Activated CD8-positive, alpha-beta memory T cell treated with anti-CD3 and anti-CD28 coated beads for 36 hours (primary cell): ENCODE measurements around the gene PAQR4. TPM values are rescaled to one million over a fixed set of nuclear protein-coding genes. Genes with fewer than 3 reads are reported as not detected.

Experiments
- CTCF ChIA-PET: fragments of 350-600 bp; sonication (Branson Sonifier 250); formaldehyde crosslinking; loops from one replicate; lab custom pipeline; 2021; ENCODE audit warnings: antibody characterized with exemption; lab: Charles Lee
- POLR2A ChIA-PET: fragments of 350-600 bp; sonication (Branson Sonifier 250); formaldehyde crosslinking; loops from one replicate; lab custom pipeline; 2021; ENCODE audit warnings: antibody characterized with exemption; lab: Charles Lee
- total RNA-seq, 2 experiments: library from RNA; stranded (reverse); gene quantifications; one replicate each; pipeline ENCODE4 v1.2.3, GENCODE V29; 2021

Gene PAQR4
- total RNA-seq, 2 experiments from 2014 or later, result 41.1 to 43.0 TPM

DNA sequence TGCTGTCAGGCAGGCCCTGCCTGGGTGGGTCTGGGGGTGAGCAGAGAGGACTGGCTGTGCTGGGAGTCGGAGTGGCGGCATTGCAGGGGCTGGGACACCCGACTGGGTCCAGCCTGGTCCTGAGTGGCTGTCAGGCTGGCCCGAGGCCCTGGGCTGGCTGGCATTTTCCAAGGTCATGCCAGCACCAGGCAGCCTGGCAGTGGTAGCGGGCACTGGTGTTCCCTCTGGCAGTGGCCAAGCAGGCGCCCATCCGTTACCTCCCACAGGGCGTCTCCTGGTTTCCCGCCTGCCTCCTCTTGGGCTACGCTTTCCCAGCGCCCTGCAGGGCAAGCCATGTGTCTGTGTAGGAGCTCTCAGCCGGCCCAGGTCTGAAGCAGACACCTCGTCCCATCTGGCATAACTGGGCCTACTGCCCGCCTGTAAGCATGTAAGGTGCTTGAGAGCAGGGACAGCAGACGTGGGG is 16.8 kb downstream of the PAQR4 start:
- ChIA-PET CTCF (interaction anchor here (1.9 kb wide), 1 partner anchor 19 kb away, joined by 5 read pairs; no protein-coding TSS in a partner anchor), POLR2A (interaction anchor here (0.7 kb wide), 1 partner anchor 35 kb away, joined by 3 read pairs; no protein-coding TSS in a partner anchor)

DNA sequence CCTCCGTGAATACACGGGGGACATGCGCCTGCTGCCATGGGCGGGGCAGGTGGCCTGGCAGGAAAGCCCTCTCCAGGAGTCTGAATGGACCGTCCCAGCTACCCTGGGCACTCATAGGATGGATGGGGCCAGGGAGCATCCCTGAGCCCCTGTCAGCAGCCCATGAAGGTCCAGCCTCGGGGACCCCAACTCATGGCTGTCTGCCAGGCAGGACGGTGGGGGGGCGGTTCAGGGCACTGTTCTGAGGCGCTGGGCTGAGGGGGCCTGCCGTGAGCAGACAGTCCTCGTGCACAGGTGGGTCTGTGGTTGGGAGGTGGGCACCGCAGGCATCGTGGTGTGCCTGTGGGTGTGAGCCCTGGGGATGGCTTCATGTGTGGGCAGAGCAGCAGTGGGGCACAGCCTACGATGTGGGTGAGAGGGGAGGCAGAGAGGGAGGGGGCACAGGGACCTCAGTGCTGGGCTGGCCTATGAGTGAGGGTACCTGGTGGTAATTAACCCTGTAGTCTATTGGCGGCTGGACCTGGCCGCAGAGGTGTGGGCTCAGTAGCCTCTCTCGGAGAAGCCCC is 17.6 kb downstream of the PAQR4 start:
- ChIA-PET CTCF (interaction anchor here (1.0 kb wide), 1 partner anchor 59 kb away, joined by 3 read pairs; no protein-coding TSS in a partner anchor), POLR2A (interaction anchor here (0.7 kb wide), 1 partner anchor 34 kb away, joined by 3 read pairs; no protein-coding TSS in a partner anchor)

DNA sequence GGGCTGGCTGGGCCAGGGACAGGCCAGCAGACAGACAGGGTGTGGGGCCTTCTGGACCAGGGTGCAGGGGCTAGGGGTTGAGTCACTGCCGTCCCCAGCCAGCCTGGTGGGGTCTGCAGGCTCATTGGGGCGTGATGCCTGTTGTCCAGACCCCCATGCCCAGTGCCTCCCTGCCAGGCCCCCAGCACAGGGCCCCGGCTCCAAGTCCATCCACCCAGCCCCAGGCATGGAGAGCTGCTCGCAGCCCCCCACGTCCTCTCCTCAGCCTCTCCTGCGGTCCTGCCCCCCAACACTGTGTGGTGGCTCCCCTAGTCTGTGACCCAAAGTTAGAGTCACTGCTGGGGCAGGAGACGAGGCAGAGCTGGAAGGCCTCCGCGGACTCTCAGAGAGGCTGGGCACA is 18.1 kb downstream of the PAQR4 start:
- ChIA-PET POLR2A (no interaction called here), CTCF (interaction anchor here (1.0 kb wide), 1 partner anchor 60 kb away, joined by 3 read pairs; no protein-coding TSS in a partner anchor)

DNA sequence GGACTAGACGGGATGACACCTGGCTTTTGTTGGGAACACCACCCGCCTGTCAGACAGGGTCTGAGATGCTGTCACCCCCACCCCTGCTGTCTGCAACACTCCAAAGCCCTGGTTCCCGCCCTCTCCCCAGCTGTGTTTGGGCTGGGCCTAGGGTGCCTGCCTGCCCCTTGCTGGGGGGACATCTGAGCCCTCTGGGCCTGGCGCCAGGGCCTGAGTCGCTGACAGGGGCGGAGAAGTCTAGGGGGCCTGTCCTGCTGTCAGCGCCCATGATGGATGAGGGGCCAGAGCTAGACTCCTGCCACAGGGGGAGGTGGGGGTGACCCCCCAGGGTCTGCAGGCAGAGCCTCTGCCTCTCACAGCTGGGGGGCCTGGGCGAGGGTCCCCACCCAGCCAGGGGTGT is 18.7 kb downstream of the PAQR4 start:
- POLR2A ChIA-PET, result no interaction called here
- CTCF ChIA-PET, result interaction anchor here (1.0 to 1.2 kb wide), 2 partner anchors 35 to 61 kb away, joined by 3 read pairs; no protein-coding TSS in a partner anchor

DNA sequence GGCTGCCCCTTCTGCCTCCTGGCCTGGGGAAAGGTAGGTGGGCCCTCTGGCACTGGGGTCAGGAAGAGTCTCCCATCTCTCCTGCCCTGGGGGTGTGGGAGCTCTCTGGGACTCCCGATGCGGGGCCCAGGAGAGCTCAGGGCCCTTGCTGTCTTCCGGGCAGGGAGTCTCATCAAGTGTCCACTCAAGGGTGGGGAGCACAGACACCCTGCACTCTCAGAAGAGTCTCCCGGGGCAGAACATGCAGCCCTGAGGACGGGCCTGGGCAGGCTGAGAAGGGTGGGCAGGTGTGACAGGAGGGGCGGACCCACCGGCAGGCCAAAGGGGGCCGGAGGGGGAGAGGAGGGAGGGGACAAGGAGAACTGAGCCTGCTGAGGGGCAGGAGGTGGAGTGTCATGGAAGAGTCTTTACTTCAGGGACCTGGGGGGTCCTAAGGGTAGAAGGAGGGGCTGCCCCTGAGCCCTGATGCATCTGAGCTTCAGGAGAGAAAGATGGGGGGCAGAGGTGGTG is 19.5 kb downstream of the PAQR4 start:
- ChIA-PET POLR2A (no interaction called here), CTCF (interaction anchor here (1.2 kb wide), 1 partner anchor 34 kb away, joined by 3 read pairs; no protein-coding TSS in a partner anchor)

DNA sequence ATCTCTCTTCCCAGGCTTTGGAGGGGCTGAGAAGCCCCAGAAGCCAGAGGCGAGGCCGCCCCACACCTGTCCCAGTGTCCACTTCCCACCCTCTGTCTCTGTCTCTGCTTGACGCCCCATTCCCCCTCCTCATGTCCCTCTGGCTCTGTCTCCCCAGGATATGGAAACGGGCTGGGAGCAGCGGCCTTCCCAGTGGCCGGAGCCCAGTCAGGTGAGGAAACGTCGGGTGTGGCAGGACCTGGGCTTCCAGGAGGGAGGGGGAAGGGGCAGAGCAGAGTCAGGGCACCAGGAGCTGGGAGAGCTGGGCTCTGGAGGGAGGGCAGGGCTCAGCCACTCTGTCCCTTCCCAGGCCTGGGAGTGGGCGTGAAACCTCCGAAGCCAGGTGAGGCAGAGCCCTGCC is 21.7 kb downstream of the PAQR4 start:
- CTCF ChIA-PET, result interaction anchor here (0.8 kb wide), 1 partner anchor 17 kb away, joined by 3 read pairs; no protein-coding TSS in a partner anchor
- POLR2A ChIA-PET, result no interaction called here

DNA sequence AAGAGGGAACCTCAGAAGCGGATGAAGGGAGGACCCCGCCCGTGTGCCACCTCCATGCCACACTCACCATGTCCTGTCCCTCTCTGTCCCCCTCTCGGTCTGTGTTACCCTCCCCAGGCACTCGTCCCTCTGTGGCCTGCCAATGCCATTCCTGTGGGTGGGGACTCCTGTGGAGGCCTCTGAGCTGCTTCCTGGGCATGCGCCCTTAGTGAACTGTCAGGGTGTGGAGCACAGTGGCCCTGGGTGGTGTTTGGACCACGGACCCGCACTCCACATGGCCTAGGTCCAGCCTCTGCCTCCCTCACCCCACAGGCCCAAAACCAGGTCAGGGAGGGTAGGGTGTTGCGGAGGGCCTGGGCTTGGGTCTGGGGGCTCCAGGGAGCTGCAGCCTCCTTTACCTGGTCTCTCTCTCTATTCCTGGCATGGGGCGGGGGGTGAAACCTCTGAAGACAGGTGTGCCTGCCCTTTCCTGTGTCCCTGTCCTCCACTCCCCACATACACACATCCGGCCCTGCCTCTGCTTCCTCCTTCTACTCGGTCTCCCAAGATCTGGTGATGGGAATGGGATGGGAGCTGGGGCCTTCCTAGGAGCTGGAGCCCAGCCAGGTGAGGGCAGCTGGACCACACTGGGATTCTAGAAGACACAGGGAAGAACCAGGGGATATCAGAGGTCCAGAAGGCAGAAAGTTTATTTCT is 22.6 kb downstream of the PAQR4 start:
- CTCF ChIA-PET, result interaction anchor here (0.8 kb wide), 1 partner anchor 16 kb away, joined by 3 read pairs; no protein-coding TSS in a partner anchor
- POLR2A ChIA-PET, result no interaction called here

DNA sequence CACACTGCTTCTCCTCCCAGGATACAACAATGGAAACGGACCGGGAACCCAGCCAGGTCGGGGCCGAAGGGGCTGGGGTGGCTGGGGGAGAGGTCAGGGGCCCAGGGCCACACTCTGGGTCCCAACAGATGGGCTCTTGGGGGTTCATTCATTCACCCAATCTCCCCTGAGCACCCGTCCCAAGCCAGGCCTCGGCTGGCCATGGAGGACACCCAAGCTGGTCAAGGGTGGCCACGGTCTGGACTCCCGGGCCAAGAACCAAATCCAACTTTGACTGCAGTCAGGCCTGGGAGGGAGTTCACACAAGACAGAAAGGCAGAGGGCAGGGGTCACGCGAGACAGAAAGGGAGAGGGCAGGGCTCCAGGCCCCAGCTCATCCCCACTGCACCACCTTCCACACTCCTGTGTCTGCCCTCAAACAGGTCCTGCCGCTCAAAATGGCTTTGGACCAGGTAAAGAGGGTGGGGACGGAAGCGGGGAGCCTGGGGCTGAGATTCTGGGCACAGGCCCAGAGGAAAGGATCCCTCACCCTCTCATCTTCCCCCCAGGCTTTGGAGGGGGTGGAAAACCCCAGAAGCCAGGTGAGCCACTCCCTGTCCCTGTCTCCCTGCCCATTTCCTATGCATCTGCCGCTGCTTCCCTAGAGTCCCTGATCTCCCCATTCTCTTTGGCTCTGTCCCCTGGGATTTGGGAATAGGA is 23.4 kb downstream of the PAQR4 start:
- CTCF ChIA-PET, result no interaction called here
- POLR2A ChIA-PET, result no interaction called here

DNA sequence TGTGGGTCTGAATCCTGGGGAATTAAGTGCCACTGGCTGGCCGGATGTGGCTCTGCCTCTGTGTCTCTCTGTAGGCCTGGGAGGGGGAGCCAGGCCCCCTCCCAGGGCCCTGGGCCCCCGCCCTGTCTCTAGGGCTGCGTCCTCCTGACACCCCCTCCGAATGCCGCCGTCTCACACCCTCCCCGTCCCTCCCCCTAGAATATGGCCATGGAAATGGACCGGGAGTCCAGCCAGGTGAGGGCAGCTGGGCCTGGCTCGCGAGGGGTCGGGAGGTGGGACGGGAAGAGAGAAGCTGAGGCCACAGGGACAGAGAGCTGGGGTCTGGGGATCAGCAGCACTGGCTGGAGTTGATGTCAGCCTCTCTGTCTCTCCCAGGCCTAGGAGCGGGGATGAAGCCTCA is 27.1 kb downstream of the PAQR4 start:
- CTCF ChIA-PET, result interaction anchor here (0.8 kb wide), 1 partner anchor 32 kb away, joined by 3 read pairs; no protein-coding TSS in a partner anchor
- POLR2A ChIA-PET, result no interaction called here

DNA sequence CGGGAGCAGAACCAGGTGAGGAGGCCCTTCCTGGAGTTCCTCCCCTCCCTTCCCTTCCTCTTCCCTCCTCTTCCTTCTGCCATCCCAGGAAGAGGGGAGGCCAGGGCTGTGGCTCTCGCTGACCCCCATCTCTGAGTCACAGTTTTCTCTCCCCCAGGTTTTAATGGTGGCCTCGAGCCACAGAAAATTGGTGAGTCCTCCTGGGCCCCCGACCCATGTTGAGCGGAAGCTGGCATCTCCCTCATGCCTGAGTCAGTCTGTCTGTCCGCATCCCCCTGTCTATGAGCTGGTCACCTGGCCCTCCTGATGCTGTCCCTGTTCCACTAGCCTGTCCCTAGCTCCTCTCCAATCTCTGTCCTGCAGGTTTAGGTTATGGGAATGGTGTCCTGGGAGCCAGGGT is 30.8 kb downstream of the PAQR4 start:
- POLR2A ChIA-PET, result no interaction called here
- CTCF ChIA-PET, result interaction anchor here (2.1 kb wide), 1 partner anchor 29 kb away, joined by 12 read pairs; no protein-coding TSS in a partner anchor

DNA sequence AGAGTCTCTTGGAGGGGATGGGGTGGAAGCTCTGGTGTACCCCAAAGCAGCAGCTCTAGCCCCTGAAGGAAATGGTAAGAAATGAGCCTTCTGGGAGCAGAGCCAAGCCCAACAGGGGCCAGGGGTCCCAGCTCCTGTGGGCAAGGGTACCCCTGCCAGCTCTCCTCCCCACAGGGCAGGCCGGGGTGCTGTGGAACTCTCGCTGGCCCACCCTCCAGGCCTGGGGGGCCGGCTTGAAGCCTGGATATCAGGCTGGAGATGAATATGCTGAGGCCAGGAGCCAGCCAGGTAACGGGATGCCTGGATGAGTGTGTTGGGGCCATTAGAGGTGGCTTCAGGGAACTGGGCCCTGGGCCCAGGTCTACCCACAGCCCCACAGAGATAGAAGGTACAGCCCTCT is 31.4 kb downstream of the PAQR4 start:
- CTCF ChIA-PET, result interaction anchor here (1.6 to 2.1 kb wide), 2 partner anchors 28 to 31 kb away, joined by 6 to 12 read pairs; no protein-coding TSS in a partner anchor
- POLR2A ChIA-PET, result no interaction called here

DNA sequence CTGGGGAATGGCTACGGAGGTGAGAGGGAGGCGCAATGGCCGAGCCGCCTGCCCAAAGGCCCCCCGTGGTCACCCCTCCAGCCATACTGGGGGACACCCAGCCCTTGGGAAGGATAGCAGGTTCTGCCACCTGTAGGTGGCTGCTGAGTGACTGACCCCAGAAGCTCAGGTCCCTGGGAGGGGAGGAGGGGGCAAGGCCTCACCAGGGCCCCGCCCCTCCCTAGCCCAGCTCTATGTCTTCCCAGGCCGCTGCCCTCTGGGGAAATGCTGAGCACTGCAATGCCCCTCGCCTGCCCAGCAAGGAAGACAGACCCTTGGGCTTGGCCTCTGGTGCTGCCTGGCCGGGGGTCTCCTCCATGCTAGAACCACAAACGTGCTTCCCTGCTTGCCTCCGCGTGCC is 32.2 kb downstream of the PAQR4 start:
- ChIA-PET POLR2A (no interaction called here), CTCF (interaction anchor here (1.6 to 2.1 kb wide), 2 partner anchors 27 to 30 kb away, joined by 6 to 12 read pairs; no protein-coding TSS in a partner anchor)

DNA sequence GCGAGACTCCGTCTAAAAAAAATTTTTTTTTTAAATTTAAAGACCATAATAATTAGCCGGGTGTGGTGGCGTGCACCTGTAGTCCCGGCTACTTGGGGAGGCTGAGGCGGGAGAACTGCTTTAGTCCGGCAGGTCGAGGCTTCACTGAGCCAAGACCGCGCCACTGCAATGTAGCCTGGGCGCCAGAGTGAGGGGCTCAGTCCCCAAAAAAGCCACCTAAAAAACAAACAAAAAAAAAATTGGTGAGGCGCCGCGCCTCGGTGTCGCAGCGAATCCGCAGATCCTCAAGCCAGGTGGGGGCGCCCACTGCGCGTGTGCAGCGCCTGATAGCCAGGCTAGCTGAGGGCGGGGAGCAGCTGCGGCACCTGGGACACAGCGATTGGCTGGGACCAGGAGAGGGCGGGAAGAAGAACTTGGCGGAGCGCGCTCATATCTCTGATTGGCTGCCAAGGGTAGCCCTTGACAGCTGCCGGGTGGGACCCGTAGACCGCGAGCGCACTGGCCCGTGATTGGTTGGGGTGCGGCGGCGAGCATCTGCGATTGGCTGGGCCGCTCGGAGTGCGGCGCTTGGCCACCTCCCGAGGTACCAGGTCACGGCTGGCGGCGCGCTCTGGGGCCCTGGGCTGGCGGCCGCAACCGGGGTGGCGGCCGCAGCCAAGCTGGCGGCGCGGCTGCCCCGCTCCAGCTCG is 34.6 kb downstream of the PAQR4 start:
- ChIA-PET POLR2A (interaction anchor here (1.0 kb wide), 1 partner anchor 18 kb away, joined by 3 read pairs; no protein-coding TSS in a partner anchor), CTCF (interaction anchor here (0.8 to 7.2 kb wide), 10 partner anchors 9 to 123 kb away, joined by 3 to 73 read pairs (median 3); partner anchors contain the start of genes HCFC1R1, PKMYT1, THOC6 and TNFRSF12A)

DNA sequence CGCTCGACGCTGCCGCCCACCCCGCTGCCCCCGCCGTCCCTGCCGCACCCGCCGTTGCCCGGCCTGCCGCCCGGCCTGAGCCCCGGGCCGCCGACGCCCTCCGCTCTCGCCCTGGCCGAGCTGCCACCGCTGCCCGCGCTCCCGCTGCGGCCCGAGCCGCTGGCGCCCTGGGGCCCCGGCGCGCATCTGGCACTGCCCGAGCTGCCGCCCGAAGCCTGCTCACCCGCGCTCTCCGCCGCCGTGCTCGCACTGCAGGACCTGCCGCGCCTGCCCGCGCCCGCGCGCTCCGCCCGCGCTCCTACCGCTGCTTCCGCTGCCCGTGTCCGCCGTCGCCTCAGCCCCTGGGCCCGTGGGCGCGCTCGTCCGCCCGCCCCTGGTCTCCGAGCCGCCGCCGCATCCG is 35.2 kb downstream of the PAQR4 start:
- CTCF ChIA-PET, result interaction anchor here (0.8 to 7.2 kb wide), 10 partner anchors 10 to 122 kb away, joined by 3 to 73 read pairs (median 3); partner anchors contain the start of genes HCFC1R1, PKMYT1, THOC6 and TNFRSF12A
- POLR2A ChIA-PET, result interaction anchor here (1.0 to 1.2 kb wide), 2 partner anchors 18 to 145 kb away, joined by 3 to 4 read pairs; no protein-coding TSS in a partner anchor

DNA sequence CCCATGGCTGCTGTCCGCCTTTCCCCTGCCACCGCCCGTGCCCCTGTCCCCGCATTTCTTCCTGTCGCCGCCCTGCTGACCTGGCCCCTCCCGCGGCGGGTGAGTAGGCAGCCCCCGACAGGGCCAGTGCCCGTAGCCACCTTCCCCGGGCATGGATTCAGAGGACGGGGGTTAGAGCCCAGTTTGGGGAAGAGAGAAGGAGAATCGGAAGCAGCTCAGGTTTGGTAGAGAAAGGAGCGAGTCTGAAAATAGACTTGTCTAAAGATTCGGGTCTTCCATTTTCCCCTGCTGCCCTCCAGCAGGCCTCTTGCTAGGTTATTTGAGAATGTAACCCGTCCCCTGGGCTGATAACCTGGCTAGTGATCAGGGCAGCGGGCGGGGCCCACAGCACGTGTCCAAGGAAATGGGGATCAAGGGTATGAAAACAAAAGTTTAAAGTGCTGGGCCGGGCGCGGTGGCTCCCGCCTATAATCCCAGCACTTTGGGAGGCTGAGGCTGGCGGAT is 35.7 kb downstream of the PAQR4 start:
- ChIA-PET CTCF (interaction anchor here (0.6 to 7.2 kb wide), 4 partner anchors 18 to 234 kb away, joined by 4 to 73 read pairs (median 11); partner anchors contain the start of genes HCFC1R1 and THOC6), POLR2A (interaction anchor here (1.2 kb wide), 1 partner anchor 144 kb away, joined by 4 read pairs; no protein-coding TSS in a partner anchor)

DNA sequence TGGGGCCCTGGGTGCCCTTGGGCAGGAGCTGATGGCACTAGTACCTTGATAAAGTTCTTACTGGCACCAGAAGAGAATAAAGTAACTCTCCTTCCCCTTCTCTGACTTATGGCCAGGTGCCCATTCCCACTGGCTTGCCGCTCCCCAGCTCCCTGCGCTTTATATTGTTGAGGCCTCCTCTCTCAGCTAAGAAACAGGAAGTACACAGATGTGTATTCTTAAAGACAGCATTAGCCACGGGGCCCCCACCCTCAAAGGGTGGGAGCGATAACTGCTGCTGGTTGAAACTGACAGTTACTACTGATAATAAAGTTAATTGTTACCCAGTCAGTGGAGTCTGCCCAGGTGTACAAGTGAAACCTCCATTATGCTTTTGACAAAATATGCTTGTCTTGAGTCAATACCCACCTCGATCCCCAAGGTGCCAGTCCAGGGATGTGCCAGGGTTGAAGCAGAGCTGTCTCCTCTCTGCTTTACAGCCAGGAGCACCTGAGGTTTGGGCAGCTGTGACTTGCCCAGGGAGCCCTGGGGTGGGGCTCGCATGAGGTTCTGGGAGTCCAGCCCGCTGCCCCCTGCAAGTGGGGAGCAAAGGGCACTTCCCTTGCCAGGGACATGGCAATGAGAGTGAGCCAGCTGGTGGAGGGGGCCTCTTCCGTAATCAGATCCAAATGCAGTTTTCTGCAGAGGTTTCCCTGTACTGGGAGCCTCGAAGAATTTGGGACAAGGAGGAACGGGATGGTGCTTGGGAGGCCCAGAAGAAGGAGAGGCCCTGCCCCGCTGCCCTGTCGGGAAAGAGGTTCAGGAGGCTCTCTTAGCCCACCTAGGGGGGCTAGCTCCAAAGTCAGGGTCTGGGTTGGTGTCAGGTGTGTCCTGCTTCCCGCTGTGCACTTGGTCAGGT is 38.2 kb downstream of the PAQR4 start:
- POLR2A ChIA-PET, result interaction anchor here (0.5 to 0.6 kb wide), 2 partner anchors 32 to 120 kb away, joined by 3 to 5 read pairs; no protein-coding TSS in a partner anchor
- CTCF ChIA-PET, result interaction anchor here (0.9 to 7.2 kb wide), 4 partner anchors 13 to 22 kb away, joined by 3 to 73 read pairs (median 10); partner anchors contain the start of gene TNFRSF12A
